Measurements from ENCODE around the gene SLAIN1. TPM values are rescaled to one million over a fixed set of nuclear protein-coding genes. Genes with fewer than 3 reads are reported as not detected.
A peak's percentile ranks its signal among the peaks of the same experiment; 100 is the strongest.

Gene SLAIN1
- total RNA-seq, 1 experiment from 2014 or later, result 3.5 TPM

DNA sequence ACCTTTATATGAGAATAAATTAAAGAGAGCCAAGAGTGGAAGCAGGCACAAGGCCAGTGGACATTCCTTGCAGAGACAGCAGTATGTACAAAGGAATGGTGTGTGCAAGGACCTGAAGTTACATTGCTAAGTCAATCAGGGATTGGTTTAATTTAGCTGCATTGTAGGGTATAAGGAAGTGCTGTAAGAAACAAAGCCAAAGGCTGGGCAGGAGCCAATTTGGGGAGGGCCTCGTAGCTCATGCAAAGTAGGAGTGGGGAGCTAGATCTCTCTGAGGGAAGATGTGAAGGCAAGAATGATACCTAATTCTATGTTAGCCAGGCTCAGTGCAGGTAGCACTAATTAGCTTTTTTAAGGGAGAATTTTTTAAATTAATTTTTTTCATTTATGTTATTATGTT, 76.7 kb downstream of the SLAIN1 start:
- ChIA-PET CTCF (no interaction called here), POLR2A (no interaction called here)
- H3K9me3 Mint-ChIP-seq (ENCODE audit: unreplicated experiment), result no peaks in the 10 kb centered on the region
- Histone ChIP-seq H3K36me3 (ENCODE audit: control insufficient read depth, insufficient read depth, low read length) (no peaks in the 10 kb centered on the region), H3K27me3 (replicated peaks; ENCODE audit: control insufficient read depth, insufficient read depth, low read length) (no peaks in the 10 kb centered on the region; the same call in 1 of the 2 replicates), H3K9me3 (no peaks in the 10 kb centered on the region), H3K4me1 (no peaks in the 10 kb centered on the region), H3K4me3 (ENCODE audit: low read depth, low read length) (no peak overlapping the region)
- no TSS peak for BruUV-seq (replicated peaks)
- H3K4me3 Mint-ChIP-seq (ENCODE audit: unreplicated experiment), result no peak overlapping the region
- no peak overlapping the region for H3K27ac Mint-ChIP-seq (ENCODE audit: unreplicated experiment)
- peaks cover 6% of the 10 kb centered on the region for H3K27me3 Mint-ChIP-seq (ENCODE audit: insufficient read depth, unreplicated experiment)
- intact Hi-C loops (cut with micrococcal nuclease; ENCODE audit: unreplicated experiment), result no loop called here
- TF ChIP-seq, protein P1, sequence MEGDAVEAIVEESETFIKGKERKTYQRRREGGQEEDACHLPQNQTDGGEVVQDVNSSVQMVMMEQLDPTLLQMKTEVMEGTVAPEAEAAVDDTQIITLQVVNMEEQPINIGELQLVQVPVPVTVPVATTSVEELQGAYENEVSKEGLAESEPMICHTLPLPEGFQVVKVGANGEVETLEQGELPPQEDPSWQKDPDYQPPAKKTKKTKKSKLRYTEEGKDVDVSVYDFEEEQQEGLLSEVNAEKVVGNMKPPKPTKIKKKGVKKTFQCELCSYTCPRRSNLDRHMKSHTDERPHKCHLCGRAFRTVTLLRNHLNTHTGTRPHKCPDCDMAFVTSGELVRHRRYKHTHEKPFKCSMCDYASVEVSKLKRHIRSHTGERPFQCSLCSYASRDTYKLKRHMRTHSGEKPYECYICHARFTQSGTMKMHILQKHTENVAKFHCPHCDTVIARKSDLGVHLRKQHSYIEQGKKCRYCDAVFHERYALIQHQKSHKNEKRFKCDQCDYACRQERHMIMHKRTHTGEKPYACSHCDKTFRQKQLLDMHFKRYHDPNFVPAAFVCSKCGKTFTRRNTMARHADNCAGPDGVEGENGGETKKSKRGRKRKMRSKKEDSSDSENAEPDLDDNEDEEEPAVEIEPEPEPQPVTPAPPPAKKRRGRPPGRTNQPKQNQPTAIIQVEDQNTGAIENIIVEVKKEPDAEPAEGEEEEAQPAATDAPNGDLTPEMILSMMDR (IDR thresholded peaks at IDR 0.05; ENCODE audit: insufficient read depth in 1 of 2, low read depth in 1 of 2, low read length in 1 of 2, severe bottlenecking in 1 of 2, unreplicated experiment in 1 of 2), result no peak
- no peaks in the 10 kb centered on the region for H3K36me3 Mint-ChIP-seq (ENCODE audit: insufficient read depth, unreplicated experiment)
- no peak for DNase-seq
- no peaks in the 10 kb centered on the region for H3K4me1 Mint-ChIP-seq (ENCODE audit: low read depth, unreplicated experiment)

DNA sequence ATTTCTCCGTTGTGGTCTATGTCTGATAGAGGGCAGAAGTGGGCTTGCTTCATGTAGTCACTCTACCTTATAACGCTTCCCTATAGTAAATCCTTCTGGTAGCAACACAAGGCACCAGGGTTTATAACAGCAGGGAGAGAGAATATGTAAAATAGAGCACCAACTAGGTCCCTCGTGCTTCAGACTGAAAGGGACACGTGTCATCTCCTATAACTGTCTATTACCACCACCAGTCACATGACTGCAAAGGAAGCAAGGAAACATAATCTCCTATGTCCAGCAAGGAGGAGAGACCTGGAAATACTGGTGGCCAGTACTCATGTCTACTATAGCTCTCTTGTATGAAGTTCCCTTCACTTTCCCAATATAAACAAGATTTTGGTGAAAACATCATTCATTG, 79.2 kb downstream of the SLAIN1 start:
- peaks cover 12% of the 10 kb centered on the region for H3K4me1 Mint-ChIP-seq (ENCODE audit: low read depth, unreplicated experiment)
- ChIA-PET POLR2A (no interaction called here), CTCF (no interaction called here)
- H3K27ac Mint-ChIP-seq (ENCODE audit: unreplicated experiment), result no peak overlapping the region
- peaks cover 6% of the 10 kb centered on the region for H3K27me3 Mint-ChIP-seq (ENCODE audit: insufficient read depth, unreplicated experiment)
- intact Hi-C loops (cut with micrococcal nuclease; ENCODE audit: unreplicated experiment), result no loop called here
- no TSS peak for BruUV-seq (replicated peaks)
- no peaks in the 10 kb centered on the region for H3K4me1 ChIP-seq
- no peaks in the 10 kb centered on the region for H3K36me3 Mint-ChIP-seq (ENCODE audit: insufficient read depth, unreplicated experiment)
- no peaks in the 10 kb centered on the region for H3K9me3 ChIP-seq
- H3K27me3 ChIP-seq (replicated peaks; ENCODE audit: control insufficient read depth, insufficient read depth, low read length), result no peaks in the 10 kb centered on the region; the same call in 1 of the 2 replicates
- no peak for DNase-seq
- no peaks in the 10 kb centered on the region for H3K36me3 ChIP-seq (ENCODE audit: control insufficient read depth, insufficient read depth, low read length)
- no peaks in the 10 kb centered on the region for H3K9me3 Mint-ChIP-seq (ENCODE audit: unreplicated experiment)
- H3K4me3 Mint-ChIP-seq (ENCODE audit: unreplicated experiment), result no peak overlapping the region
- H3K4me3 ChIP-seq (ENCODE audit: low read depth, low read length), result no peak overlapping the region
- TF ChIP-seq, protein P1 (IDR thresholded peaks at IDR 0.05; ENCODE audit: insufficient read depth in 1 of 2, low read depth in 1 of 2, low read length in 1 of 2, severe bottlenecking in 1 of 2, unreplicated experiment in 1 of 2), result no peak

DNA sequence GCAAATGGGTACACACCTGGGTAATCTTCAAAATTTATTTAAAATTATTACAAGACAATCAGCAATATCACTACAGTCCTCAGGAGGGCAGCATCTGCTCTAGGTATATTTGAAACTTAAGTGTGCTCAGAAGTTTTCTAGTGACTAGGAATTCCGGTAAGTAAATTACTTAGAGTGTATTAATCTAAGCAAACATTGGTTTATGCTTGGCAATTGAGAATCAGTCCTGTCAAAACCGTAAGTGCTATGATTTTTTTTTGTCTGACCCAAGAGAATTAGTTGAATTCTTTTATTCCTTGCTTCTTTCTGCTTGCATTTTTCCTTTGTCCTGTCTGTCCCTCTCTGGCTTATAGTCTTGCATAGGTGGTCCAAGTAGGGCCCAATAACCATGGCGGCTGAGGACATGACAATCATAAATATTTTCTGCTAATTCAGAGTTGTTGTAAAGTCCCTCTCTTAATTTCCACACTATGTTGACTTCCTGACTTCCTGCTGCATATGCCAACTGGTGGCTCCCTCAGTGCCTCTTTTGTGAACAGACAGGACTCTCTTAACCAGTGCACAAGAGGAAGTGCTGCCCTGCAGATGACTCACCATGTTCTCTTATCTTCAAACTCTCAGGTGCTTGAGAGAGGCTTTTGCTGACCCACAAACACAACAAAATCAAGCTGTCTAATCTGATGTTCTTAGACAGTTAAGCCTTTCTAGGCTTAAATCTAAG, 82.2 kb downstream of the SLAIN1 start:
- TF ChIP-seq, protein P1 (IDR thresholded peaks at IDR 0.05; ENCODE audit: insufficient read depth in 1 of 2, low read depth in 1 of 2, low read length in 1 of 2, severe bottlenecking in 1 of 2, unreplicated experiment in 1 of 2), result peak; percentile 64 to 74
- H3K4me3 Mint-ChIP-seq (ENCODE audit: unreplicated experiment), result no peak overlapping the region
- no TSS peak for BruUV-seq (replicated peaks)
- peaks cover 12% of the 10 kb centered on the region for H3K4me1 Mint-ChIP-seq (ENCODE audit: low read depth, unreplicated experiment)
- Histone ChIP-seq H3K27me3 (replicated peaks; ENCODE audit: control insufficient read depth, insufficient read depth, low read length) (no peaks in the 10 kb centered on the region; the same call in 1 of the 2 replicates), H3K36me3 (ENCODE audit: control insufficient read depth, insufficient read depth, low read length) (no peaks in the 10 kb centered on the region), H3K4me3 (ENCODE audit: low read depth, low read length) (no peak overlapping the region), H3K9me3 (no peaks in the 10 kb centered on the region), H3K4me1 (no peaks in the 10 kb centered on the region)
- no peaks in the 10 kb centered on the region for H3K36me3 Mint-ChIP-seq (ENCODE audit: insufficient read depth, unreplicated experiment)
- ChIA-PET CTCF (interaction anchor here (2.7 kb wide), 1 partner anchor 341 kb away, joined by 10 read pairs; no protein-coding TSS in a partner anchor), POLR2A (no interaction called here)
- H3K9me3 Mint-ChIP-seq (ENCODE audit: unreplicated experiment), result no peaks in the 10 kb centered on the region
- H3K27ac Mint-ChIP-seq (ENCODE audit: unreplicated experiment), result no peak overlapping the region
- intact Hi-C loops (cut with micrococcal nuclease; ENCODE audit: unreplicated experiment), result loop anchor here (1.0 to 2.0 kb wide), 3 partner anchors 31 to 342 kb away; no protein-coding TSS in a partner anchor
- DNase-seq, result peak in 1 of 2 experiments; percentile 44
- H3K27me3 Mint-ChIP-seq (ENCODE audit: insufficient read depth, unreplicated experiment), result peaks cover 6% of the 10 kb centered on the region

All from Caco-2 (cell line).